Kasumi-1 (cell line): ENCODE measurements around the gene GPR176.
"Not testable (repeated sequence)": the region's sequence is repeated elsewhere in the genome, so short reads cannot be mapped to it uniquely, and the experiment has no call there.

Experiments used
- DNase-seq, 2 experiments: peaks; one replicate each; lab custom pipeline; 2025; lab: John Stamatoyannopoulos, UW

The GPR176 gene

GRCh38 chr15:39857132-39857531, 62.9 kb downstream of the GPR176 start:
- DNase-seq, result no peak

GRCh38 chr15:39856357-39856756, 63.7 kb downstream of the GPR176 start:
- DNase-seq, result no peak

GRCh38 chr15:39855400-39855799, 64.7 kb downstream of the GPR176 start:
- no peak for DNase-seq

GRCh38 chr15:39854161-39854560, 65.9 kb downstream of the GPR176 start:
- DNase-seq, result no peak

GRCh38 chr15:39852250-39852649, 67.8 kb downstream of the GPR176 start:
- no peak for DNase-seq

GRCh38 chr15:39851500-39852092, 68.5 kb downstream of the GPR176 start:
- DNase-seq, result no peak

- no peak for DNase-seq
These were observed 69.6 kb downstream of the GPR176 start for GRCh38 chr15:39850436-39850835.

GRCh38 chr15:39846108-39846507, 74.0 kb downstream of the GPR176 start:
- no peak for DNase-seq

- no peak for DNase-seq
These were observed 74.5 kb downstream of the GPR176 start for GRCh38 chr15:39845582-39845981.

GRCh38 chr15:39843565-39843964, 76.5 kb downstream of the GPR176 start:
- no peak for DNase-seq

GRCh38 chr15:39837454-39837853, 82.6 kb downstream of the GPR176 start:
- no peak for DNase-seq

- no peak for DNase-seq
These were observed 84.5 kb downstream of the GPR176 start for GRCh38 chr15:39835550-39835949.

- no peak for DNase-seq
These were observed 85.8 kb downstream of the GPR176 start for GRCh38 chr15:39834256-39834655.

- no peak for DNase-seq
These were observed 86.5 kb downstream of the GPR176 start for GRCh38 chr15:39833515-39833981.

GRCh38 chr15:39830166-39830565, 89.9 kb downstream of the GPR176 start:
- DNase-seq, result no peak

- DNase-seq, result no peak
These were observed 91.6 kb downstream of the GPR176 start for GRCh38 chr15:39828374-39828931.

GRCh38 chr15:39826975-39827374, 93.1 kb downstream of the GPR176 start:
- no peak for DNase-seq

GRCh38 chr15:39823634-39824033, 96.4 kb downstream of the GPR176 start:
- DNase-seq, result no peak

- no peak for DNase-seq
These were observed 99.9 kb downstream of the GPR176 start for GRCh38 chr15:39820050-39820602.

GRCh38 chr15:39819533-39819932, 100.5 kb downstream of the GPR176 start:
- no peak for DNase-seq

- no peak for DNase-seq
These were observed 102.2 kb downstream of the GPR176 start for GRCh38 chr15:39817892-39818291.

GRCh38 chr15:39814489-39814888, 105.6 kb downstream of the GPR176 start:
- DNase-seq, result no peak

GRCh38 chr15:39812651-39813050, 107.4 kb downstream of the GPR176 start:
- not testable (repeated sequence) for DNase-seq

GRCh38 chr15:39808909-39809308, 111.2 kb downstream of the GPR176 start:
- DNase-seq, result no peak
